HG03066 (cell line): ENCODE data around the gene TCP11.

Source experiments
- ATAC-seq: cut with Tn5 transposase; IDR thresholded peaks from one replicate; pipeline ENCODE4 v1.9.1; 2021; ENCODE audit warnings: low read depth; ENCODE audit not compliant: unreplicated experiment

The TCP11 gene

DNA sequence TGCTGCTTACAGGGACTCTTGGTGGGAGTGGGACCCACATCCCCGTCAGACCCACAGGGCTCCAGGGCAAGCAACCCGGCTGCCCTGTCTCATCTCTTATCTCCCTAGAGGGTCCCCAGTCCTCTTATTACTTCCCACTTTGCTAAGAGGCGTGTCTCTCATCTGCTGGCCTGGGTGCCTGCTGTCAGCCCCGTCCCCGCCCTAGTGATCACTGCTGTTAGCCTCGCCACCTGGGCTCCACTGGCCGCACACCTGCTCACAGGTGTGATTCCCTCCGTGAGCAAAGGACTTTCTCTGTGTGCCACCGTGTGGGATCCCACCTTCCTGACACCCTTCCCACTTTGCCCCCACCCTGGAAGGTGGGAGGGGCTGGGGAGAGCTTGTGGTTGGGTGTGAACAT, 57.6 kb downstream of the TCP11 start:
- no peak for ATAC-seq

DNA sequence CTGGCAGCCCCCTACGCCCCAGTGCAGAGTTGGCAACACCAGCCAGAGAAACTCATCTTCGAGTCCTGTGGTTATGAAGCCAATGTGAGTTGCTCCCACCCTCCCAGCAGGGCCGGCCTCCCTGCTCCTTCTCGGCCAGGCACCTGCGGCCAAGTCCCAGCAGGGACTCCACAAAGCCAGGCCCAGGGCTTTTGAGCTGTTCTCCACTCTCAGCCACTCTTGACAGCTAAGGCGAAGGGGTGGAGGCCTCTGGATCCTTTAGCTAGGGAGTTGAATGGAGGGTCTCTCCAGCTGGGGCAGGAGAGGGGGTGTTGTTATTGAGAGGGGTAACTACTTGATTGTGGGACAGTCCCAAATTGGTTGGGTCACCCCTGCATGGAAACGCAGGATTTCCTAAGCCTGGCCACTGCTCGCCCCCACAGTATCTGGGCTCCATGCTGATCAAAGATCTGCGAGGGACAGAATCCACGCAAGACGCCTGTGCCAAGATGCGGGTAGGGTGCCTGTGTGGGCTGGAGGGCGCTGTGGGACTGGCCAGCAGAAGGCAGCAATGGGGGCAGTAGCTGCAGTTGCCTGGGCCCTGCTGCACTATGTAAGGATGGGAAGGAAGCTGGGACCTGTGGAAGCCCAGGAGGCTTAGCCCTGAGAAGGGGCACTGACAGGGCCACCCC, 58.3 kb downstream of the TCP11 start:
- ATAC-seq, result no peak

GRCh38 chr6:35082046-35082732, 59.0 kb downstream of the TCP11 start:
- ATAC-seq, result no peak

DNA sequence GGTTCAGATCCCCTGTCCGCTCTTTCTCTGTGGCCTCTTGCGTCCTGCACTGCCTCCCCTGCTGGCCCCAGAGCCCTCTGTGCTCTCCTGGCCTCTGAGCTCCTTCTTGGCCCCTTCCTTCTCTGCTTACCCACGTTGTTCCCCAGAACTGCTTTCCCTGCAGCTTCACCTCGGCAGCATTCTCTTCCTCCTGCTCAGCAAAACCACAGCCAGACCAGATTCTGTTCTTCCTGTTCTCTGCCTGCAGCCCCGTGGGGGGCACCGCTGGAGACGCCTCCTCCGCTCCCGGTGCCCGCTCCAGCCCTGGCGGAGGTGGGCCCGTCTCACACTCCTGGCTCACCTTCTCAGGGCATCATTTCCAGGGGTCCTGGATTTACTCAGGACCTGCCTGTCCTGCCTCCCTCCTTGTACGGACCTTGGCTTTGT, 59.7 kb downstream of the TCP11 start:
- ATAC-seq, result no peak

GRCh38 chr6:35080821-35081425, 60.2 kb downstream of the TCP11 start:
- ATAC-seq, result no peak

- ATAC-seq, result no peak
Measured at GRCh38 chr6:35080016-35080680, 61.0 kb downstream of the TCP11 start.

- ATAC-seq, result no peak
Measured at GRCh38 chr6:35079311-35080000, 61.7 kb downstream of the TCP11 start.

DNA sequence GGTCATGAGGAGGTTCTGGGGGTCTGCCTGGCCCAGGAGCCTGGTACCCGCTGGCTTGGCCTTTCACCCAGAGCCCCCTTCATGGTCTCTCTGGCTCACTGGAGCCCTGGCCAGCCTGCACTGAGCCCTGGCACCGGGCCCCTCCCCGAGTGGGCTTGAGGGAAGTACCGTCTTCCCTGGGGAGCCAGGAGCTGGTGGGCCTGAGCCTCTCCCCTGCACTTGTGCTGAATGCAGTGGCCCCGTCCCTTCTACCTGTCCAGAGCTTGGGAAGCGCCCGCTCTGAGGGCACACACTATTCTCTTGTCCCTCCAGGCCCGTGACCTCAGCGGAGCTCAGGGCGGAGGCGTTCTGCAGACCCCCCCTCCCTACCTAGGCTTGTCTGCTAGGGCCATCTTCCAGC, 62.2 kb downstream of the TCP11 start:
- ATAC-seq, result no peak

GRCh38 chr6:35078226-35078850, 62.8 kb downstream of the TCP11 start:
- ATAC-seq, result no peak

- no peak for ATAC-seq
Measured at GRCh38 chr6:35077713-35078105, 63.4 kb downstream of the TCP11 start.

DNA sequence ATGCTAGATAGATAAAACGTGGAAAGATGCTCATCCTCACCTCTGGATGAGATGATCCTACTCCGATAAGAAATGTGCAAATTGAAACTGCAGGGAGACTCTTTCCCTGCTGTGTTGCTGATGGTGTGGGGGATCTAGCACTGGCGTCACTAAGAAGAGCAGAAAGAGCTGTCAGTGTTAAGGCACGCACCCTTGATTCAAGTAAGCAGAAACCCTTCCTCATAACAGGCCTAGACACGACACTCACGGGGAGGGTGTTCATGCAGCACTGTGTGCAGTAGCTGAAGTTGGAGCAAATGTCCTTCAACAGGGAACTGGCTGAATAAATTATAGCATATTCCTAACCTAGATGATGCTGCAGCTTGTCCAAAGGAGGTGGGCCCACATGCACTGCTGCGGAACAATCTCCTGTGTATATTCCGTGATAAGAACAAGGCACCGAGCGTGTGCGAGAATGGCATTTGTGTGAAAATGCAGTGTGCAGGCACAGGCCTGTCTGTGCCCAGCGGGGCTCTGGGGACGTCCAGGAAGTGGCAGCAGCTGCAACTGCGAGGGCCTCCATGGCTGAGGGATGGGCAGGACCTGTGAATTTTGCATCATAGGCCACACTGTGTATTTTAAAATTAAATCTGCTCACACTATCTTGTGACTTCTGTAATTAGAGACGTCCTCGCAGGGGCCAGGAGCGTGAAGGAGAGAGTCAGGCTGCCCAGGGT, 64.0 kb downstream of the TCP11 start:
- ATAC-seq, result no peak

- ATAC-seq, result no peak
Measured at GRCh38 chr6:35073766-35074471, 67.2 kb downstream of the TCP11 start.

GRCh38 chr6:35073211-35073610, 67.9 kb downstream of the TCP11 start:
- no peak for ATAC-seq

GRCh38 chr6:35072698-35073055, 68.5 kb downstream of the TCP11 start:
- ATAC-seq, result no peak

DNA sequence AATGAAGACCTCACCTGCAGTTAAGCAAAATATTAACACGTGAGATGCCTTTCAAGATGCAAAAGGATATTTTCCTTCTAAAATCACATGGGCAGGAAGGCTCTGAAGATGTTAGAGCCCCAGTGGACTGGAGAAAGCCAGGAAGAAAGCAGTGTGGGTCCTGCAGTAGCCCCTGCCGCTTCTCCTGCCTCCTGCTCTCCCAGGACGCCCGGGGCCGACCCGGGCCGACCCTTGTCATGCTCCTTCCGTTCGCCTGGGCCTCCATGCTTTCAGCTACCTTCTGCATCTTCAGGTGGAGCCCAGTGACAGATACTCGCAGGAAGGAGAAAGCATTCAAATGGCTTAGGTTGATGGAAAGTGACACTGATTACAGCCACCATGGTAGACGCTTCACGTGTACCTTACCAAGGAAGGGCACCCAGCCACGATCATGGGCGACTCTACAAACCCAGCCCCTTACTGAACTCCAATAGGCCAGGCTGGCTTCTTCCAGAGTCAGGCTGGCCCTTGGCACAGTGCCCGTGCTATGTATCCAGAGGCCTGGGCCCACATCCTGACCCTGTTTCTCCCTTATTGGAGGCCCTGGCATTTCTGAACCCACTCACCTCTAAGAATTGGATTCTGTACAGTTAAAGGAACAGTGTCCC, 69.0 kb downstream of the TCP11 start:
- ATAC-seq, result no peak

- no peak for ATAC-seq
Measured at GRCh38 chr6:35071347-35071994, 69.7 kb downstream of the TCP11 start.

DNA sequence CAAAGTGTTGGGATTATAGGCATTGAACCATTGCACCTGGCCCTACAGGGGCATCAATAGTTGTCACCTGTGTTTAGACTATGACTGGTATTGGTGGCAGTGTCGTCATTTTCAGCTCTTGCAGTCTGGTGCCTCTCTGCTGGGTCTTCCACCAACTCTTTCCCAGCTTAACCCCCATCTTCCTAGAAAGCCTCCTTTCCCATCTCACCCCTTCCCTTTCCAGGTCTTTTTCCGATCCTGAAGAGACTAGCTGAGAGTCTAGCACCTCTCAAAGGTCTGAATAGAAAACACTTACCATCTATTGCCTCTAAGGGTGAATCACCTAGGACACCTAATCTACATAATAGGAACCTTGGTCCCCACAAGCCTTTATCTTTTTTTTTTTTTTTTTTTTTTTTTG, 71.0 kb downstream of the TCP11 start:
- no peak for ATAC-seq

- no peak for ATAC-seq
Measured at GRCh38 chr6:35069262-35069661, 71.9 kb downstream of the TCP11 start.
